Measurements from ENCODE around the gene POLR1C. TPM values are rescaled to one million over a fixed set of nuclear protein-coding genes. Genes with fewer than 3 reads are reported as not detected.

POLR1C gene
- polyA plus RNA-seq, 3 donors: 4.5 to 18.3 (median 6.1) TPM

GRCh38 chr6:43468748-43469681, 47.9 kb upstream of the POLR1C start:
- 82% methylated on average over 8 of the region's 13 CpGs for WGBS (ENCODE audit: insufficient coverage)
- Histone ChIP-seq H3K9me3 (replicated peaks in 1 of 2; ENCODE audit: control insufficient read depth in 1 of 2, insufficient read depth in 1 of 2, low read length in 2 of 2) (no peaks in the 10 kb centered on the region), H3K4me1 (ENCODE audit: control insufficient read depth in 1 of 2, insufficient read depth in 2 of 2, low read length in 2 of 2) (no peaks in the 10 kb centered on the region), H2AFZ (ENCODE audit: insufficient read depth, low read depth, low read length, poor library complexity, severe bottlenecking) (no peak overlapping the region), H3K4me3 (replicated peaks in 1 of 3; ENCODE audit: low read depth in 2 of 3, low read length in 3 of 3) (no peak overlapping the region), H4K20me1 (ENCODE audit: insufficient read depth, low read length) (no peaks in the 10 kb centered on the region), H3K79me2 (ENCODE audit: insufficient read depth, low read length) (no peaks in the 10 kb centered on the region), H3K36me3 (replicated peaks in 1 of 2; ENCODE audit: control insufficient read depth in 1 of 2, insufficient read depth in 2 of 2, low read length in 2 of 2) (no peaks in the 10 kb centered on the region), H3K9ac (ENCODE audit: insufficient read depth, low read length, poor library complexity, severe bottlenecking) (no peak overlapping the region), H3K27ac (ENCODE audit: low read depth in 1 of 2, low read length in 2 of 2) (no peak overlapping the region), H3K4me2 (replicated peaks; ENCODE audit: extremely low read depth, low read length, poor library complexity, severe bottlenecking) (no peak overlapping the region), H3K27me3 (ENCODE audit: control insufficient read depth in 2 of 2, insufficient read depth in 2 of 2, low read length in 2 of 2) (no peaks in the 10 kb centered on the region)
- DNase-seq: no peak
- no peaks in the 10 kb centered on the region for H3K36me3 Mint-ChIP-seq
- H3K4me3 Mint-ChIP-seq: peak overlapping the region in 1 of 2 donors; percentile 51
- peaks cover 0 to 2% (median 0%) of the 10 kb centered on the region in 7 donors for H3K9me3 Mint-ChIP-seq
- TF ChIP-seq, protein P1, sequence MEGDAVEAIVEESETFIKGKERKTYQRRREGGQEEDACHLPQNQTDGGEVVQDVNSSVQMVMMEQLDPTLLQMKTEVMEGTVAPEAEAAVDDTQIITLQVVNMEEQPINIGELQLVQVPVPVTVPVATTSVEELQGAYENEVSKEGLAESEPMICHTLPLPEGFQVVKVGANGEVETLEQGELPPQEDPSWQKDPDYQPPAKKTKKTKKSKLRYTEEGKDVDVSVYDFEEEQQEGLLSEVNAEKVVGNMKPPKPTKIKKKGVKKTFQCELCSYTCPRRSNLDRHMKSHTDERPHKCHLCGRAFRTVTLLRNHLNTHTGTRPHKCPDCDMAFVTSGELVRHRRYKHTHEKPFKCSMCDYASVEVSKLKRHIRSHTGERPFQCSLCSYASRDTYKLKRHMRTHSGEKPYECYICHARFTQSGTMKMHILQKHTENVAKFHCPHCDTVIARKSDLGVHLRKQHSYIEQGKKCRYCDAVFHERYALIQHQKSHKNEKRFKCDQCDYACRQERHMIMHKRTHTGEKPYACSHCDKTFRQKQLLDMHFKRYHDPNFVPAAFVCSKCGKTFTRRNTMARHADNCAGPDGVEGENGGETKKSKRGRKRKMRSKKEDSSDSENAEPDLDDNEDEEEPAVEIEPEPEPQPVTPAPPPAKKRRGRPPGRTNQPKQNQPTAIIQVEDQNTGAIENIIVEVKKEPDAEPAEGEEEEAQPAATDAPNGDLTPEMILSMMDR (IDR thresholded peaks at IDR 0.05): no peak
- peaks cover 12 to 22% (median 21%) of the 10 kb centered on the region in 3 donors for H3K27me3 Mint-ChIP-seq (ENCODE audit: low read depth in 3 of 3)
- no peaks in the 10 kb centered on the region for H3K4me1 Mint-ChIP-seq
- peak overlapping the region in 1 of 7 donors; percentile 72 for H3K27ac Mint-ChIP-seq
- intact Hi-C loops (cut with micrococcal nuclease): no loop called here

- Mint-ChIP-seq H3K27me3 (ENCODE audit: low read depth in 3 of 3) (peaks cover 5 to 18% (median 13%) of the 10 kb centered on the region in 3 donors), H3K27ac (no peak overlapping the region), H3K36me3 (no peaks in the 10 kb centered on the region), H3K4me3 (no peak overlapping the region), H3K4me1 (no peaks in the 10 kb centered on the region), H3K9me3 (peaks cover 0 to 1% (median 0%) of the 10 kb centered on the region in 7 donors)
- no peaks in the 10 kb centered on the region for H3K79me2 ChIP-seq (ENCODE audit: insufficient read depth, low read length)
- no peaks in the 10 kb centered on the region for H4K20me1 ChIP-seq (ENCODE audit: insufficient read depth, low read length)
- DNase-seq: no peak
- TF ChIP-seq, protein P1 (IDR thresholded peaks at IDR 0.05): no peak
- H3K9me3 ChIP-seq (replicated peaks in 1 of 2; ENCODE audit: control insufficient read depth in 1 of 2, insufficient read depth in 1 of 2, low read length in 2 of 2): no peaks in the 10 kb centered on the region
- no peaks in the 10 kb centered on the region for H3K36me3 ChIP-seq (replicated peaks in 1 of 2; ENCODE audit: control insufficient read depth in 1 of 2, insufficient read depth in 2 of 2, low read length in 2 of 2)
- 97% methylated on average over 4 of the region's 7 CpGs for WGBS (ENCODE audit: insufficient coverage)
- H3K27me3 ChIP-seq (ENCODE audit: control insufficient read depth in 2 of 2, insufficient read depth in 2 of 2, low read length in 2 of 2): no peaks in the 10 kb centered on the region
- H2AFZ ChIP-seq (ENCODE audit: insufficient read depth, low read depth, low read length, poor library complexity, severe bottlenecking): no peak overlapping the region
- no peak overlapping the region for H3K4me3 ChIP-seq (replicated peaks in 1 of 3; ENCODE audit: low read depth in 2 of 3, low read length in 3 of 3)
- intact Hi-C loops (cut with micrococcal nuclease): no loop called here
- H3K27ac ChIP-seq (ENCODE audit: low read depth in 1 of 2, low read length in 2 of 2): no peak overlapping the region
- no peak overlapping the region for H3K9ac ChIP-seq (ENCODE audit: insufficient read depth, low read length, poor library complexity, severe bottlenecking)
- H3K4me2 ChIP-seq (replicated peaks; ENCODE audit: extremely low read depth, low read length, poor library complexity, severe bottlenecking): no peak overlapping the region
- H3K4me1 ChIP-seq (ENCODE audit: control insufficient read depth in 1 of 2, insufficient read depth in 2 of 2, low read length in 2 of 2): no peaks in the 10 kb centered on the region
Measured at GRCh38 chr6:43469947-43470346, 46.9 kb upstream of the POLR1C start.
